ENCODE data around the gene KXD1.
"Not testable (repeated sequence)": the region's sequence is repeated elsewhere in the genome, so short reads cannot be mapped to it uniquely, and the experiment has no call there.

GRCh38 chr19:18540200-18540599 is 17.5 kb upstream of the KXD1 start:
- not testable (repeated sequence) for TF ChIP-seq POLR2AphosphoS5 (IDR thresholded peaks at IDR 0.05; ENCODE audit: low read depth, low read length); FOXJ3 (CRISPR knock-in tag; IDR thresholded peaks at IDR 0.05); CTCF (IDR thresholded peaks at IDR 0.05); EZH2phosphoT487 (IDR thresholded peaks at IDR 0.05; ENCODE audit: borderline replicate concordance, low read depth)

All from SK-N-SH (cell line).